Loucy (cell line): Measurements from ENCODE around the gene SHISA3.

ENCODE experiments used
- CTCF ChIP-seq: fragments of 200-600 bp; sonication (generic); conservative IDR thresholded peaks from 2 replicates; pipeline ENCODE4 v1.5.1; 2014; ENCODE audit warnings: mild to moderate bottlenecking, antibody characterized with exemption, low read length
- EZH2phosphoT487 ChIP-seq: fragments of 200-600 bp; IDR thresholded peaks from 2 replicates; pipeline ENCODE4 v1.6.1; 2018; ENCODE audit warnings: antibody characterized with exemption, mild to moderate bottlenecking, moderate library complexity, borderline replicate concordance

- TF ChIP-seq CTCF: no peak
- no peak for TF ChIP-seq EZH2phosphoT487
Observed at GRCh38 chr4:42348692-42349091, 48.6 kb upstream of the SHISA3 start.
